Hematopoietic multipotent progenitor cell treated with erythropoietin and hydrocortisone succinate and interleukin-3 and kit ligand, for 8 days (in vitro differentiated cells): ENCODE results near the gene TNIK.
"Not testable (repeated sequence)": the region's sequence is repeated elsewhere in the genome, so short reads cannot be mapped to it uniquely, and the experiment has no call there.

Experiments used
- DNase-seq: peaks from one replicate; pipeline ENCODE4 v3.0.0-alpha.2; 2015

The TNIK gene

DNA sequence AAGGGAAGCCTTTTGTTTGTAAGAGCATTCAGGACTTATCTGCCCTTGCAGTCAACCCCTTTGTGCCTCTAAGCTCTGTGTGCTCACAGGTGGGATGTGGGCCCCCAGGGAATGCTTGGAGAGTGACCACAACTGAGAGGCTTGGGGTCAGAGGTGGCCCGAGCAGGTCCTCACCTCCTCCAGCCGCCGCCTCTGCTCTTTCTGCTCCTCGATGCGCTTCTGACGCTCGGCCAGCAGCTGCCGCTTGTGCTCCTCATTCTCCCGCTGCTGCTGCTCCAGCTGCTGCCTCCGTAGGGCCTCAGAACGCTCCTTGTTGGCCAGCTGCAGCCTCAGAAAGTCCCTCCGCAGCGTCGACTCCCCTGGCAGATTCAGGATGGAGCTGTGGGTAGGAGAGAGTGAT lies 302.9 kb downstream of the TNIK start:
- DNase-seq = no peak

GRCh38 chr3:171156401-171157010 lies 303.7 kb downstream of the TNIK start:
- DNase-seq = peak; percentile 71

DNA sequence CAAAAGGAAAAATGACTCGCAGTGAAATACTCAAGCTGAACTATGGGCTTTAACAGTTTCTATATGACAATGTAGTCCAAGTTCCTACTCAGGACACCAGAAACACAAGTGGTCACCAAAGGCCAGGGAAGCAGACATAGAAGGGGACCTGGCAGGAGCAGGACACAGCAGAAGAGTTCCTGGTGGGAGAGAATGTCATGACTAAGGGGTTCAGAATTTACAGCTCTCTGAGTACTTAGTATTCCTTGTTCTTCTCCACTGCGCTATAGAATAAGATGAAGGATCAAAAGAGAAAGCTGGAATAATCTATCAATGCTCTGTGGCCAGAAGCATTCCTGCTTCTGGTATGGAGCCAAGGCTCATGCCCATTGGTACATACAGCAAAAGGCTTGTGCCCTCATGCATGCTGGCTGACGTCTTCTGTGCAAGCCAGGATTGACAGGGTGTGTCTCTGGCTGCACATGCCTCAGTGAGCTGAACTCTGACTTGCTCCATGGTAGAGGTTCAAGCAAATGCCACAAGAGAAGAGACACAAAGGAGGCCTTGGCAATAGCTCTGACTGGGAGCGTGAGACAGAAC lies 305.0 kb downstream of the TNIK start:
- no peak for DNase-seq

DNA sequence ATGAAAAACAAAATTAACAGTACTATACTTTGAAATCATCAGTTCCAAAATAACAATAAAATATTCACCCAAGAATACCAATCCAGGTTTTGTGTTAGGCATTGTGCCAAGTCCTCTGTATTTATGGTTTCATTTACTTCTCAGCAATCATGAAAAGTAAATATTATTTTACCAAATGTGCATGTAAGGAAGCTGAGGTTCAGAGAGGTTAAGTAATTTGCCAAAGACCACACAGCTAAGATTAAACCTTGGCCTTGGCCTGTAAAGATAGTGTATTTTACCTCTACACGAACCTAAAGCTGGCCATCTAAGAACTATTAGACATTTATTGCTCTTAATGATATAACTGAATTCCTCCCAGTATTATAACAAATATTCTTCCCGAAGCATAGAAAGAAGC lies 309.3 kb downstream of the TNIK start:
- DNase-seq = no peak

- DNase-seq = no peak
Observed at GRCh38 chr3:171149526-171150116, 310.6 kb downstream of the TNIK start.

GRCh38 chr3:171145798-171146197 lies 314.4 kb downstream of the TNIK start:
- no peak for DNase-seq

GRCh38 chr3:171142985-171143384 lies 317.2 kb downstream of the TNIK start:
- DNase-seq = no peak

DNA sequence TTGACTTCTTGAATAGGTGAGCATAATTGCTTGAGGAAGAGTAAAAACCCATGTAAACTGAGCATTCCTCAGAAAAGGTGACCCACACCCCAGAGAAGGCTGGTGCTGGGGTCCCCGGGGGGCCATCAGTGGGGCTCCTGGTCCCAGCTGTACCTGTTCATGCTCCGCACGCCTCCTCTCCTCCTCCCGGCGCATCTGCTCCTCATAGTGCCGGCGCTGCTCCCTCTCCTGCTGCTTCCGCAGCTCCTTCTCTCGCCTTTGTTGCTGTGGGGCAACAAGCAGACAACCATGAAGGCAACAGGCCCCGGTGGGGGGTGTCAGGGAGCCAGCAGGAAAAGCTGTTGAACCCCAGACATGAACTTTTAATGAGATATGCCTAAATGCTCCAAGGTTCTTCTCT lies 320.0 kb downstream of the TNIK start:
- no peak for DNase-seq

- no peak for DNase-seq
Observed at GRCh38 chr3:171138027-171138426, 322.2 kb downstream of the TNIK start.

DNA sequence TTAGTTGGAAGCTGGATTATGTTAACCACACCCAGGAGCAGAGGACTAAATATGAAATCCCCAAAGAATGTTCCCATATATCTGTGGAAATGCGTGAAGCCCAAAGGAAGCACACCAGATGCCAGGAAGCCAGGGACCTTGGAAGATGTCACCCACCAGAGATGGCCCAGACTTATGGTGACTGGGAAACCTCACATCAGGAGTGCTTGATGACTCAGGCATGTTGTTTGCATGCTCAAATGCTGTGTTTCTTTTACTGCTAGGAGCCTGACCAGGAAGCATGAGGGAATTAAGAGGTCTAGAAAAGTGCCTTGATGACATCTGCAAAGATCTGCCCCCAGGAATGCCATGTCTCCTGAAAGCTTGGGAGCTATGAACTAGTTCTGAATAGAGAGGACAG lies 324.7 kb downstream of the TNIK start:
- no peak for DNase-seq

DNA sequence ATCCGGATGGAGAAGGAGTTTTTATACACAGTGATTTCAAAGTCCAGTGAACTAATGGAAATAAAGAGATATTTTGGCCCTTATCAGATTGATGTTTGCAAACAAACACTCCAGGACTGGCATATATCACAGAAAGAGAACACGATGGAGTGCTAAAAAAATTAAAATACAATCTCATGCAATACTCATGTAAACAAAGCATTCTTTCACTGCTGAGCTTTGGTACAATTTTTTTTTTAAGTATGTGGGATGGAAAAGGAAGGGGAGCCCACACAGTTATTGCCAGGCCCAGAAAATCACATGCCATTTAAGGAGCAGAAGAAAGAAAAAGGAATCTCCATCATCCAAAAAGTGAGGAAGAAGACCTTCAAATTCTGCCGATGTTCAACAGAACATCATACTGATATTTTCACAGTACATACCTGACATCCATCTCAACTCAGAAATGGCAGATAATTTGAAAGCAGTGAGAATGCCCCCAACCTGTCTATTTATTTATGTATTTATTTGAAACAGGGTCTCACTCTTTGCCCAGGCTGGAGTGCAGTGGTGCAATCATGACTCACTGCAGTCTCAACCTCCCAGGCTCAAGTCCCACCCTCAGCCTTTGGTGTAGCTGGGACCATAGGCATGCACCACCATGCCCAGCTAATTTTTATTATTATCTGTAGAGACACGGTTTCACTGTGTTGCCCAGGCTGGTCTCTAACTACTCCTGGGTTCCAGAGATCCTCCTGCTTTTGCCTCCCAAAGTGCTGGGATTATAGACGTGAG lies 326.2 kb downstream of the TNIK start:
- DNase-seq = no peak

GRCh38 chr3:171133337-171133736 lies 326.9 kb downstream of the TNIK start:
- no peak for DNase-seq

- DNase-seq = no peak
Observed at GRCh38 chr3:171132873-171133272, 327.3 kb downstream of the TNIK start.

GRCh38 chr3:171129827-171130226 lies 330.4 kb downstream of the TNIK start:
- no peak for DNase-seq

DNA sequence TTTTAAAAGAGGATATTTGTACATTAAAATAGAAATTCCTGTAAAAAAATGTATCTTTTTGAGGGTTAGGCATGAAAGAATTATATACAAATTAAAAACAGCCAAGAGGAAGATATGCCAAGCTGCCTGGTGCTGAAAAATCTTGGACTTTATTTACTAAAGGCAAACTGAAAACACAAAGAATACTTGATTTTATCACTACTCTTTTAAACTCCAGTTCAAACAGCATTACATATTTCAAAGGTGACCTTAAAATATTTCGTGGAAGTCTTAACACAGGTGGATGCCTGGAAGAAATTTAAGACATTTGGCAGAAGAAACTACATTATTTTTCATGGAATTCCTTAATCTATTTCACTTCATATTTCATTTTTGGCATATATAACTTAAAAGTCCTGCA lies 332.6 kb downstream of the TNIK start:
- no peak for DNase-seq

DNA sequence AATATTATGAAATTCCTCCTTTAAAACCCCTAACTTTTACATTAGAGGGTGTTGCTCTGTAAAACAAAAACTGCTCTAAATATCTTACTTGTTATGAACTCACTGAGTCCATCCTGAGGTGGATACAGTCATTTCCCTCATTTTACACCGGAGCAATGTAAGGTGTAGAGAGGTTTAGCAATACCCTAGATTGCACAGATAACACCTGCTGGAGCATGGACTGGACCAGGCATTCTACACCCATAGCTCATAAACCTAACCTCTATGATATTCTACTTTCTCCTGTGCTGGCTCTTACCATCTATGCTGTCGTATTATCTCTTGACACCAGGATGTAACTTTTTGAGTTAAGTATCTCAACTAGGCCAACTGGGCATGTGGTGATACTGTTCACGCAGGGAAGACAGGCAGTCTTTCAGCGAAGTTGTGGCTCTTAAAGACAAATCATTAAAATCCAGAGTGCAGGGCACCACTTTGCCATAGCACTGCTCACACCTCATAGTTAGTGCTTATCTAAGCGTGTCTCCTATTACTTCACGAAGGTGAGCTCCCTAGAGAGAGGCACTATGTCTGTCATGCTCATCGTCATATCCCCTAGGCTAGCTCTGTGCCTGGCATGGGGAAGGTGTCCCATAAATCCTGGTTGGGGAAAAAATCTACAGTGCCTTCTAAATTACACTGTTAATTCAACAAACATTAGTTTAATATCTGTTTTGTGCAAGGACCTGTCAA lies 333.6 kb downstream of the TNIK start:
- peak; percentile 62 for DNase-seq

- DNase-seq = no peak
Observed at GRCh38 chr3:171125010-171125409, 335.2 kb downstream of the TNIK start.

GRCh38 chr3:171123915-171124314 lies 336.3 kb downstream of the TNIK start:
- DNase-seq = no peak

- DNase-seq = no peak
Observed at GRCh38 chr3:171122861-171123260, 337.3 kb downstream of the TNIK start.

DNA sequence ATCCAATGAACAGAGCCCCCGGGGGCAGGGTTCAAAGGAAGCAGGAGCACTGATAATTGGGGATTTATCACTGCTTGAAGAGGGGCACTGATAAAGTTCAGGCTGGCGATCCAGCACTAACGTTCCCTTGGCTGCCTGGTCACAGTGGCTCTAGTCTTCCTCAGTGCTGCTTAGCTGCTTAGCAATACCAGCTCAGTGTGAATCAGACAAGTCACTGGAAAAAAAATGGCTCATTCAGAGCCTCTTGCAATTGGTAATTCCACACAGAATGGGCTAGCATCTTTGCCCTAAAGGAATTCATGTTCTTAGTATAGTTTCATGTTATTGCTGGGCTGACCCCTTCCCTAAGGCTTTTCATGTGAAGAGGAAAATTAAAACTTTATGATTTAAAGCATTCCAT lies 338.0 kb downstream of the TNIK start:
- no peak for DNase-seq

GRCh38 chr3:171121801-171122200 lies 338.4 kb downstream of the TNIK start:
- DNase-seq = no peak

DNA sequence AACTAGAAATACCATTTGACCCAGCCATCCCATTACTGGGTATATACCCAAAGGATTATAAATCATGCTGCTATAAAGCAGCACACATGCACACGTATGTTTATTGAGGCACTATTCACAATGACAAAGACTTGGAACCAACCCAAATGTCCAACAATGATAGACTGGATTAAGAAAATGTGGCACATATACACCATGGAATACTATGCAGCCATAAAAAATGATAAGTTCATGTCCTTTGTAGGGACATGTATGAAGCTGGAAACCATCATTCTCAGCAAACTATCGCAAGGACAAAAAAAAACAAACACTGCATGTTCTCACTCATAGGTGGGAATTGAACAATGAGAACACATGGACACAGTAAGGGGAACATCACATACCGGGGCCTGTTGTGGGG lies 340.8 kb downstream of the TNIK start:
- not testable (repeated sequence) for DNase-seq

DNA sequence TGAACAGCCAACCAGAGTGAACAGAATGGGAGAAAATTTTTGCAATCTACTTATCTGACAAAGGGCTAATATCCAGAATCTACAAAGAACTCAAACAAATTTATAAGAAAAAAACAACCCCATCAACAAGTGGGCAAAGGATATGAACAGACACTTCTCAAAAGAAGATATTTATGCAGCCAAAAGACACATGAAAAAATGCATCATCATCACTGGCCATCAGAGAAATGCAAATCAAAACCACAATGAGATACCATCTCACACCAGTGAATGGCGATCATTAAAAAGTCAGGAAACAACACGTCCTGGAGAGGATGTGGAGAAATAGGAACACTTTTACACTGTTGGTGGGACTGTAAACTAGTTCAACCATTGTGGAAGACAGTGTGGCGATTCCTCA lies 341.2 kb downstream of the TNIK start:
- DNase-seq = not testable (repeated sequence)
